PFSK-1 (cell line): ENCODE results near the gene MGAT4B.

ENCODE experiments used
- FOXP2 ChIP-seq: optimal IDR thresholded peaks from 2 replicates; pipeline ENCODE3; 2011; ENCODE audit warnings: borderline replicate concordance, control low read depth, inconsistent platforms; ENCODE audit not compliant: insufficient read depth; ENCODE audit errors: extremely low read length, extremely low read depth
- POLR2AphosphoS5 ChIP-seq: IDR thresholded peaks from 2 replicates; pipeline ENCODE4 v1.6.1; 2012; ENCODE audit warnings: low read depth, mild to moderate bottlenecking, control low read depth, low read length, moderate library complexity
- REST ChIP-seq, 2 experiments: IDR thresholded peaks; 2 replicates each; pipeline versions ENCODE4 v1.6.1 to v1.8.0; 2011 to 2012; ENCODE audit warnings: low read depth in 2 of 2, low read length in 2 of 2, control low read depth in 1 of 2, inconsistent platforms in 1 of 2, mild to moderate bottlenecking in 1 of 2, moderate library complexity in 1 of 2; ENCODE audit not compliant: insufficient read depth in 1 of 2
- SIN3A ChIP-seq: IDR thresholded peaks from 2 replicates; pipeline ENCODE4 v1.6.1; 2012; ENCODE audit warnings: mild to moderate bottlenecking, low read length, moderate library complexity, borderline replicate concordance; ENCODE audit not compliant: insufficient read depth
- TAF1 ChIP-seq: IDR thresholded peaks from 2 replicates; pipeline ENCODE4 v1.6.1; 2012; ENCODE audit warnings: low read length, control low read depth, borderline replicate concordance; ENCODE audit not compliant: insufficient read depth

The MGAT4B gene

GRCh38 chr5:179772351-179772750, 34.3 kb downstream of the MGAT4B start:
- TF ChIP-seq SIN3A (no peak), FOXP2 (no peak), POLR2AphosphoS5 (no peak), REST (IDR thresholded peaks at IDR 0.05; ENCODE audit: insufficient read depth in 1 of 2, low read depth in 2 of 2, low read length in 2 of 2) (no peak), TAF1 (no peak)

GRCh38 chr5:179771311-179771895, 35.3 kb downstream of the MGAT4B start:
- TF ChIP-seq POLR2AphosphoS5 = no peak
- TF ChIP-seq REST (IDR thresholded peaks at IDR 0.05; ENCODE audit: insufficient read depth in 1 of 2, low read depth in 2 of 2, low read length in 2 of 2) = no peak
- TF ChIP-seq SIN3A = no peak
- no peak for TF ChIP-seq TAF1
- TF ChIP-seq FOXP2 = no peak

GRCh38 chr5:179769796-179770195, 36.9 kb downstream of the MGAT4B start:
- no peak for TF ChIP-seq SIN3A
- no peak for TF ChIP-seq REST (IDR thresholded peaks at IDR 0.05; ENCODE audit: insufficient read depth in 1 of 2, low read depth in 2 of 2, low read length in 2 of 2)
- no peak for TF ChIP-seq FOXP2
- no peak for TF ChIP-seq TAF1
- TF ChIP-seq POLR2AphosphoS5 = no peak

- TF ChIP-seq TAF1 = no peak
- no peak for TF ChIP-seq REST (IDR thresholded peaks at IDR 0.05; ENCODE audit: insufficient read depth in 1 of 2, low read depth in 2 of 2, low read length in 2 of 2)
- TF ChIP-seq FOXP2 = no peak
- no peak for TF ChIP-seq SIN3A
- TF ChIP-seq POLR2AphosphoS5 = no peak
These were observed 37.4 kb downstream of the MGAT4B start for GRCh38 chr5:179769271-179769670.
